GM13977 (cell line): ENCODE measurements around the gene S100A3.
"Not testable (repeated sequence)": the region's sequence is repeated elsewhere in the genome, so short reads cannot be mapped to it uniquely, and the experiment has no call there.

Experiments
- DNase-seq: peaks from one replicate; pipeline ENCODE4 v3.0.0; 2012; ENCODE audit warnings: low spot score
- in situ Hi-C: fragments of 300-500 bp; cut with MboI; formaldehyde crosslinking; loops from one replicate; pipeline ENCODE4 v1.12.0; 2022; ENCODE audit warnings: low sequenced_read_pairs, low pct_unique_long_range_greater_than_20kb, mixed read lengths, inconsistent platforms; ENCODE audit not compliant: unreplicated experiment
- TF ChIP-seq, protein P1 (sequence below): IDR thresholded peaks from 2 replicates; pipeline ENCODE4 v1.5.1; 2012; ENCODE audit warnings: mild to moderate bottlenecking, control low read depth; ENCODE audit not compliant: insufficient read depth; ENCODE audit errors: extremely low read depth, missing control alignments

Gene S100A3

DNA sequence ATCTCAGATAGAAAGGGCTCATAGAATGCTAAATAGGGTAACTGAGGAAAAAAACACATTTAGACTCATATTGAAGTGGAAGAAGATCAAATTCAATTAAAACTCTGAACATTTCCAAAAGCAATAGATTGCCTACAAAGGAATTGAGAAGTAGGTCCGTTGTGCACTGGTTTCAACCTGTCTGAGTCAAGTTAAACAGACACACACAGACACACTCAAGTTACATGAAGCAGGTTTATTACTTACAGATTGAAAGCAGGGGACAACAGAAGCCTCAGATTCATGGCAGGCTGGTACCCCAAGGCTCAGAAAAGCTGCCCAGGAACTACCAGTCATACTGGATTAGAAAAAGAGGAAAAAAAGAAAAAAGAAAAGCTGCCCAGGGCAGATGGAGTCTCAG, 37.3 kb upstream of the S100A3 start:
- in situ Hi-C loops: no loop called here
- TF ChIP-seq, protein P1, sequence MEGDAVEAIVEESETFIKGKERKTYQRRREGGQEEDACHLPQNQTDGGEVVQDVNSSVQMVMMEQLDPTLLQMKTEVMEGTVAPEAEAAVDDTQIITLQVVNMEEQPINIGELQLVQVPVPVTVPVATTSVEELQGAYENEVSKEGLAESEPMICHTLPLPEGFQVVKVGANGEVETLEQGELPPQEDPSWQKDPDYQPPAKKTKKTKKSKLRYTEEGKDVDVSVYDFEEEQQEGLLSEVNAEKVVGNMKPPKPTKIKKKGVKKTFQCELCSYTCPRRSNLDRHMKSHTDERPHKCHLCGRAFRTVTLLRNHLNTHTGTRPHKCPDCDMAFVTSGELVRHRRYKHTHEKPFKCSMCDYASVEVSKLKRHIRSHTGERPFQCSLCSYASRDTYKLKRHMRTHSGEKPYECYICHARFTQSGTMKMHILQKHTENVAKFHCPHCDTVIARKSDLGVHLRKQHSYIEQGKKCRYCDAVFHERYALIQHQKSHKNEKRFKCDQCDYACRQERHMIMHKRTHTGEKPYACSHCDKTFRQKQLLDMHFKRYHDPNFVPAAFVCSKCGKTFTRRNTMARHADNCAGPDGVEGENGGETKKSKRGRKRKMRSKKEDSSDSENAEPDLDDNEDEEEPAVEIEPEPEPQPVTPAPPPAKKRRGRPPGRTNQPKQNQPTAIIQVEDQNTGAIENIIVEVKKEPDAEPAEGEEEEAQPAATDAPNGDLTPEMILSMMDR: no peak
- no peak for DNase-seq

DNA sequence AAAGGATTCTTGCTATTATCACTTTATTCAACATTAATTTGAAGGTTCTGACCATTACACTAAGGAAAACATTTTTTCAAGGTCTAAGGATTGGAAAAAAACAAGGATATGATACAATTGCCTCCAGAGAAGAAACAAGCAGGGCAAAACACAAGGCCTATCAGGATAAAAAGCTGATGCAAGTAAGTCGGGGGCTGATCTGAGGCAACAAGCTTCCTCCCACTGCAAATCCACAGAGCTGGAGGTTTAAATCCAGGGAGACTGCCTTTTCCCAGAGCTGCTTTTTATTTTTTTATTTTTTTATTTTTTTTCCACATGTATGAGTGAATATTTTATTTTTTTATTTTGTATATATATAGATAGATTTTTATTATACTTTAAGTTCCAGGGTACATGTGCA, 35.9 kb upstream of the S100A3 start:
- TF ChIP-seq, protein P1: no peak
- in situ Hi-C loops: no loop called here
- DNase-seq: no peak

DNA sequence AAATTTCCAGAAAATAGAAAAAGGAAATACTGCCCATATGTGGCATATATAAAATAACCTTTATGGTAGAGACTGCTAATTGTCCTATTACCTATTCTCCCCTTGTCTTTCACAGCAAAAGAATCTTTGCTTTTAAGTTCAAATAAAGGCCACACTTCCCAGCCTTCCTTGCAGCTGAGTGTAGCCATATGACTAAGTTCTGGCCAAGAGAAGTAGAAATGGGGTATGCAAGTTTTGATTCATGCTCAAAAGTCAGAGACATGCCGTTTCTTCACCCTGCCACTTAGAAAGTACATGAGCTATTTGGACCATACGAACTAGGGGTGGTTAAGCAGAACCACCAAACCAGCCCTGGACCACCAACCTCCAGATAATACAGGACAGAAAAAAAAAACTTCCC, 34.9 kb upstream of the S100A3 start:
- in situ Hi-C loops: no loop called here
- TF ChIP-seq, protein P1: no peak

DNA sequence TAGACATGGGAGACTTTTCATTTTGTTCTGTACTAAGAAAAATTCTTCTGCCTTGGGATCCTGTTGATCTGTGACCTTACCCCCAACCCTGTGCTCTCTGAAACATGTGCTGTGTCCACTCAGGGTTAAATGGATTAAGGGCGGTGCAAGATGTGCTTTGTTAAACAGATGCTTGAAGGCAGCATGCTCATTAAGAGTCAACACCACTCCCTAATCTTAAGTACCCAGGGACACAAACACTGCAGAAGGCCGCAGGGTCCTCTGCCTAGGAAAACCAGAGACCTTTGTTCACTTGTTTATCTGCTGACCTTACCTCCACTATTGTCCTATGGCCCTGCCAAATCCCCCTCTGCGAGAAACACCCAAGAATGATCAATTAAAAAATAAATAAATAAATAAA, 34.5 kb upstream of the S100A3 start:
- DNase-seq, in situ Hi-C loops: not testable (repeated sequence)

More for the DNA sequence above, 34.9 kb upstream of the S100A3 start:
- no peak for DNase-seq

DNA sequence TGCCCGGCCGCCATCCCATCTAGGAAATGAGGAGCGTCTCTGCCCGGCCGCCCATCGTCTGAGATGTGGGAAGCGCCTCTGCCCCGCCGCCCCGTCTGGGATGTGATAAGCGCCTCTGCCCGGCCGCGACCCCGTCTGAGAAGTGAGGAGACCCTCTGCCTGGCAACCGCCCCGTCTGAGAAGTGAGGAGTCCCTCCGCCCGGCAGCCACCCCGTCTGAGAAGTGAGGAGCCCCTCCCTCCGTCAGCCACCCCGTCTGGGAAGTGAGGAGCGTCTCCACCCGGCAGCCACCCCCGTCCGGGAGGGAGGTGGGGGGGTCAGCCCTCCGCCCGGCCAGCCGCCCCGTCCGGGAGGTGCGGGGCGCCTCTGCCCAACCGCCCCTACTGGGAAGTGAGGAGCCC, 33.8 kb upstream of the S100A3 start:
- DNase-seq, in situ Hi-C loops: not testable (repeated sequence)

DNA sequence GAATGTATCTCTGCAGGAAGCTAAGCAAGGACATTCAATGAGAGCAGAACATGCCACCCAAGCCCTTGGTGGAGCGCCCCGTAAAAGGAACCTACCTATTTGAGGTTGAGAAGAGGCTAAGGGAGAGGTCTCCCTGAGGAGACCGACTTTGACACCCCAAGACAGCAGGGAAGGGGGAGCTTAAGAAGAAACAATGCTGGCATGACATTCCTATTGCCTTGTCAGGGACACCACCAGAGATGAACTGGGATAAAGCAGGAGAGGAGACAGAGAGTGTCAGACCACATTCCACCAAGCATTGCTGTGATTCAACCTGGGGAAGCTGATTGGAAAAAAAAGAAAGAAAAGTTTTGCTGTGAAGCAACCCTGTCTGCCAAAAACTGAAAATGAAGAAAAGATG, 29.9 kb upstream of the S100A3 start:
- DNase-seq: no peak
- in situ Hi-C loops: no loop called here
- TF ChIP-seq, protein P1: no peak

DNA sequence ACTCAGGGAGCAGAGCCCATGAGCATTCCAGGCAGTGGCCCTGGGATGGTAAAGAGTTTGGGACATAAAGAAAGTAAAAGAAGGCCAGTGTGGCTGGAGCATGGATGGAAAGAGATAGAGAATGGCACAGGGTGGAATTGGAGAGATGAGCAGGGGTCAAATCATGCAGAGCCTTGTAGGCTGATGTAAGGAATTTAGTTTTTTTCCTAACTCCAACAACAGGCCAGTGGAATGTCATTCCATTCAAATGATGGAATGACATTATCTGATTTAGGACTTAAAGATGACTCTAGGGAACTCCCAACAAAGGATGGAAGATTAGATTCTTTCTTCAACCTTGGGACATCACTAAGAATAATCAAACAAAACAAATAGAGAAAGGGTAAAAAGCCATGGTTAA, 29.4 kb upstream of the S100A3 start:
- DNase-seq: no peak
- in situ Hi-C loops: no loop called here
- TF ChIP-seq, protein P1: no peak

DNA sequence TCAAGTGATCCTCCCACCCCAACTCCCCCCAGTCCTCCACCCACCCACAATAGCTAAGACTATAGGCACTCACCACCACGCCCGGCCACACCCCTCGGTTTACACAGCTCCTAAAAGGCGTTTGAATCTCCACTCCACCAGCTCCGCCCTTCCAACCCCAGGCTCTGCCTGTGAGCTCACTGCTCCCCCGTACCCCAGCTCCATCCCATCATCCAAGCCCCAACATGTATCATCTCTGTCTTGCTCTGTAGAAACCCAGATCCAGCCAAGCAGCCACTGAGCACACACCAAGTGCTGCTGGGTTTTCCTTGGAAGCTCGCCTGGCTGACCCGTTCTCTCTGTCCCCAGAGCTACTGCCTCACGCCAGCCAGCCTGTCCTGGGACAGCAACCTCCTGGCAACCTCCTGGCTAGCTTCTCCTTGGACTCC, 28.6 kb upstream of the S100A3 start:
- no peak for DNase-seq
- in situ Hi-C loops: no loop called here
- TF ChIP-seq, protein P1: no peak
